Measurements from ENCODE around the gene FLYWCH1. TPM values are rescaled to one million over a fixed set of nuclear protein-coding genes. Genes with fewer than 3 reads are reported as not detected.

Gene FLYWCH1, protein sequence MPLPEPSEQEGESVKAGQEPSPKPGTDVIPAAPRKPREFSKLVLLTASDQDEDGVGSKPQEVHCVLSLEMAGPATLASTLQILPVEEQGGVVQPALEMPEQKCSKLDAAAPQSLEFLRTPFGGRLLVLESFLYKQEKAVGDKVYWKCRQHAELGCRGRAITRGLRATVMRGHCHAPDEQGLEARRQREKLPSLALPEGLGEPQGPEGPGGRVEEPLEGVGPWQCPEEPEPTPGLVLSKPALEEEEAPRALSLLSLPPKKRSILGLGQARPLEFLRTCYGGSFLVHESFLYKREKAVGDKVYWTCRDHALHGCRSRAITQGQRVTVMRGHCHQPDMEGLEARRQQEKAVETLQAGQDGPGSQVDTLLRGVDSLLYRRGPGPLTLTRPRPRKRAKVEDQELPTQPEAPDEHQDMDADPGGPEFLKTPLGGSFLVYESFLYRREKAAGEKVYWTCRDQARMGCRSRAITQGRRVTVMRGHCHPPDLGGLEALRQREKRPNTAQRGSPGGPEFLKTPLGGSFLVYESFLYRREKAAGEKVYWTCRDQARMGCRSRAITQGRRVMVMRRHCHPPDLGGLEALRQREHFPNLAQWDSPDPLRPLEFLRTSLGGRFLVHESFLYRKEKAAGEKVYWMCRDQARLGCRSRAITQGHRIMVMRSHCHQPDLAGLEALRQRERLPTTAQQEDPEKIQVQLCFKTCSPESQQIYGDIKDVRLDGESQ
- 36.7 TPM for polyA plus RNA-seq (2013, experiment 1 of 2; ENCODE audit: insufficient read length)
- 43.3 TPM for polyA plus RNA-seq (2013, experiment 2 of 2; ENCODE audit: insufficient read length)

DNA sequence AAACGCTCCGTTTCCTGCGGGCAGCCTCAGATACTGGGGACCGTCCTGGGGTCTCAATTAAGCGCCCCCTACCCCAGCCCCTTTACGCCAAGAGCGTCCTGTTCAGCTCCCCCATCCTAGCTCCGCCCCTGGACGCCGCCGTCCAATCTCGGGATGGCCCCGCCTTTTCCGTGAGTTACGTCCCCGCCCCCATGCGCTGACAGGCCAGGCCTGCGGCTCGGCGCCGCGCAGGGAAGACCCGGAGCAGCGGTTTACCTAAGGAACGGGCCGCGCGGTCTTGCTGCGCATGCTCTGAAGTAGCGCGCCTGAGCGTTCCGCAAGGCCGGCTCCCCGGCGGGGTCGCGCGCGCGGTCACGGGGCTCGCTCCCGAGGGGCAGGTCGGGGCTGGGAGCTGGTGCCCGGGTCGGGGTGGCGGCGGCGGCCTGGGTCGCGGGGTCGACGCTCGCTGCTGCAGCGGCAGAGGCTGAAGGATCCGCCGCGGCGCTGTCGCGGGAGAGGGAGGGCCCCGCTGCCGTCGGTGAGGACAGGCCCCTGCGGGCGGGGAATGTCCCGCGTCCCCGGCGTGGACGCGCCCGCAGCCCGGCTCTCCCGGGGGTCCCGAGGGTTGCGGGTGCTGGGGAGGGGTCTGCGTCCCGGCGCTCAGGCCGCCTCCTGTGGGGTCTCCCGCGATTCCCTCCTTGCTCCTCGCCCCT is at the start of gene FLYWCH1:
TSS of gene FLYWCH1 (plus strand) at position 294 of the 692 bp plus-strand sequence. CDS start 17,755 bp downstream, outside the sequence.
- DNase-seq, result peak; percentile 97

DNA sequence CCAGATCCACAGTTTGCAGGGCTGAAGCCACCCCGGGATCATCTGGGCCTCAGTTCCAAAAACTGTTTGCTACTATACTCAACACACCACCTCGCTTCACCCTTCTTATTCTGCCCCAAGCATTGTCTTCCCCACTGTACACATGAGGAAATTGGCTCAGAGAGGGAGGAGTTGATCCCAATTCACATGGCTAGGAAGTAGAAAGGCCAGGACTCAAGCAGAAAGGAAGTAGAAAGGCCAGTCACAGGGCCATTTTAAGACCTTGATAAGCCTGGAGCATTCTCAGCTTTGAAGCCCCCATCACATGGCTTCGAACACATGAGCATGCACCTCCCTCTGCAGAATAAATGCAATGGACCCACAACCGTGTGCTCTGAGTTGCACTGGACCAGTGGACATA is 46.1 kb upstream of the FLYWCH1 start:
- DNase-seq, result no peak

DNA sequence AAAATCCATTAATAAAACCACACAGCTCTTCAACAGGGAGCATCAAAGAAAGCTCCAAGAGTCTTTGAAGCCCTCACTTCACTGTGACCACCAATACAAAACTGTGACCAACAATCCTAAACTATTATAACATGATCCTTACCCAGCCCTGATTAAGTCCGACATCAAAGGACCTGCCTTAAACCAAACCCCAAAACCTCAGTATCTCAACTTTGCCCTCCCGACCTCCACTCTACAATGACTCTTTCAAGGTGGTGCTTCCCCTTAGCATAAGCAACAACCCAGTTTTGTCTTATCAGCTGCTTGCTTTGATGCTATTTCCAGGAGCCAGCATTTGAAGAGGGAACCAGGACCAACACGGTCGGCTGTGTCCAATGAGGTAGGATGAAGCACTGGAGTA is 45.3 kb upstream of the FLYWCH1 start:
- DNase-seq, result no peak

DNA sequence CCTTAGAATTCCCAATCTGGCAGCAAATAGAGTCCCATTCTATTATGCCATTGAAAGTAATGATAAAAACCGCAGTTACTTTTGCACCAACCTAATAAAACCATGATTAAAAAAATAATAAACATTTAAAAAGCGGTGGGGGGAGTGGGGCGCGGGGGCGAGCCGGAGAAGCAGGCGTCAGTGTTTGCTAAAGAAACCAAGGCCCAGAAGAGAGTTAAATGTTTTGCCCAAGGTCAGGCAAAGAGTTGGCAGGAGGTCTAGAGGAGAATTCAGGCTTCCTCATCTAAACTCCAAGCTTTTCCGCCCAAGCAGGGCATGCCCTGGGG is 44.1 kb upstream of the FLYWCH1 start:
- DNase-seq, result no peak

DNA sequence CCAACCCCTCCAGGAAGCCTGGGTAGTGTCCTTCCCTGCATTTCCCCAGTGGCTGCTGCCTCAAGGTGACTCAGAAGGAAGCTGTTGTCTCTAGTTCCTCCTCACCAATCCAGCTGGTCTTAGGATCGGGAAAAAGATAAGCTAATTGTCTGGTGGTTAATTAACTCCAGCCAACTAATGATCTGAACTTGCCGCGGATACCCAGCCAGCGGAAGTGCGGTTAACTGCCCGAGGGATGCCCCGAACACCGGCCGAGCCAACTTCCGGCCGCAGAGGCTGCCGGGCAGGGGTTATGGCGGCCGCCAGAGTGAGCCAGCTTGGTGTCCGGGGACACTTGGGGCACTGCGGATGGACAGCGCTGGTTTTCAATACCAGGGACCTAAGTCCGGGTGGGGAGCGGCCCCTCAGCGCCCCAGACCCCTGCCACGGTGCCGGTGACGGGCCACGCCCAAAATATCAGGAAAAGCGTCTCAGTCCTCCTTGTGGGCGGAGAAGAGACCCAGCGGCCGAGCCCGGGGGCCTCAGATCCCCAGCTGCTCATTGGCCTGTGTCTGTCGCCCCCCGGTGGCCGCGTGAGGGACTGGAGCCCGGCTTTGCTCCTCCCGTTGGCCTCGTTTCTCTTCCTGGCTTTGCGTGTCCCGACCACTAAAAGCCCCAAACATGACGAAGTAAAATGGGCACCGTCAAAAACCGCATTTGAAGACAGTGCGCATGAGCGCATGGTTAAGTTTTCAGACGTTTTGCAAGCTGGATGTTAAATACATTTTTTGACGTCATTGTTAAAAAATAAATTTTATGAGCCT is 43.5 kb upstream of the FLYWCH1 start:
- DNase-seq, result peak; percentile 92

DNA sequence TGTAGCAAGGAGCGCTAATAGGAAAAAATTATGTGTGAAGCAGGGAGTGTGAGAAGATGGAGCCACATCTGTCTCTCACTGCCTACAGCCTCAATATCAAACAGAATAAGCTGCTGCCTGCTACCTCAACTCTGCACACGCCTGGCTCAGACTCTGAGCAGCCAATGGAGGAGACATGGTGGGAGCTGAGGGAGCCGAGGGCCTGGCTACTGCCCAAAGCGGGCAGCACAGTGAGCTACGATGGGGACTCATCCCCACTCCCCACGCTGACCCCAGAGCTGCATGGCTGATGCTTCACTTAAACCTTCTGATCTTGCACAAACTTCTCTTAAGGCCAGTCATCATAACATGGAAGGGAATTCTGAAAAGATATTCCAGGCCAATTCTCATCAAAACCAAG is 39.8 kb upstream of the FLYWCH1 start:
- no peak for DNase-seq

DNA sequence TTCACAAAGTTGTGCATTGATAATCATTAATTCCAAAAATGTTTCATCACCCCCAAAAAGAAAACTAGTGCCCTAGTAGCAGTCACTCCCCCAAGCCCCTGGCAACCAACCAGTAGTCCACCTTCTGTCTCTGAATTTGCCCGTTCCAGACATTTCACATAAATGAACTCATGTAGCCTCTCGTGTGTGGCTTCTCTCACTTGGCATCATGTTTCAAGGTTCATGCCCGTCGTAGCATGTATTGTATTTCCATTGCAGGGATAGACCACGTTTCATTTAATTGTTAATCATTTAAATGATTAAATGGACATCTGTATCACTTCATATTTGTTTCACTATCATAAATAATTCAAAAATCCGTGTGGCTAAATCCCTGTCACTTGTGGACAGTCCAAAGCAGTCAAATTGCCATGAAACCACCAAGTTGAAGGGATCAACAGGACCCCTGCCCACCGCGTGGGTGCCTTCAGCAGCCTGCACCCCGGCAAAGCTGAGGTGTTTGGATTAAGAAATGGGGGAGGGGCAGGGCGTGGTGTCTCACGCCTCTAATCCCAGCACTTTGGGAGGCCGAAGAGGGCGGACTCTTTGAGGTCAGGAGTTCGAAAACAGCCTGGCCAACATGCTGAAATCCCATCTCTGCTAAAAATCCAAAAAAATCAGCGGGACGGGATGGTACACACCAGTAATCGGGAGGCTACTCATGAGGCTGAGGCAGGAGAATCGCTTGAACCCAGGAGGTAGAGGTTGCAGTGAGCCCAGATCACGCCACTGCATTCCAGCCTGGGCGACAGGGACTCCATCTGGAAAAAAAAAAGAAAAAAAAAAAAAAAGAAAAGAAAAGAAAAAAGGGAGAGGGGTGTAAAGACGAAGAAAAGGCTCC is 37.5 kb upstream of the FLYWCH1 start:
- no peak for DNase-seq

DNA sequence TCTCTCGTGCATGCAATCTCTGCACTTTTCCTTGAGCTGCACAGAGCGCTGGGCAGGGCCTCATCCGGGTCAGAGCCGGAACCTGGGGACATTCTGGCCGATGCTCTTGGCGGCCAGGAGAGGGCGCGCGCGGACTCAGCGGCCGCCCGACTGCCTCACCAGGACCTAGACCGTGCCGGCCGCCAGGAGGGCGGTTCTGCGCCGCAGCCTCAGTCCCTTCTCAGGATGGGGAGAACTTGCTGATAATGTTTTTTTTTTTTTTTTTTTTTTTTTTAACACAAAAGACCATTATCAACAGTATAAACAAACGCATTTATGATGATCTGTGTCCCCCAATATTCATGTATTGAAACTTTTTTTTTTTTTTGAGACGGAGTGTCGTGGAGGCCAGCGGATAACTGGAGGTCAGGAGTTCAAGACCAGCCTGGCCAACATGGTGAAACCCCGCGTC is 36.8 kb upstream of the FLYWCH1 start:
- DNase-seq, result peak; percentile 69

DNA sequence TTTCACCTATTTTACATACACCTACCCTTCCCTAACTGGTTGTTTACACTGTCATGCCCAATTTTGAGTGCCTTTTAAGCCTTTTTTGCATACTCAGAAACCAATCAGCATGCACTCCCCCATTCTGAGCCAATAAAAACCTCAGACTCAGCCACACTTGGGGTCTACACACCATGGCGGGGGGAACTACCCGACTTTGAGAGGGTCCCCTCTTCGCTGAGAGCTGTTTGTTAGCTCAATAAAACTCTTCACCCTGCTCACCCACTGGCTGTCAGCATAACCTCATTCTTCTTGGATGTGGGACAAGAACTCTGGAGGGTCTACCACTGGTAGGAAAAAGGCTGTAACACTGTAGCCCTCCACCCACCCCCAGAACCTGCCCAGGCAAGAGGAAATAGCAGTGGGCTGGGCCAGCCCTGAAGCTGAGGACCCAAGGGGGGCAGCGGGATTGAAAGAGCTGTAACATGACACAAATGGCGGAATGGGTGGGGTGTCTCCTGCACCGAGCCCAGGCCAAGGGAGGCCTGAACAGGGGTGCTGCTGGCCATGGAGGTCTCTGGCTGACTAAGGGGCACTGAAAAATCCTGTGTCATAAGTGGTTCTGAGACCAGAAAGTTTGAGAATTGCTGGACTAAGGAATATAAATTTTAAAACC is 31.8 kb upstream of the FLYWCH1 start:
- no peak for DNase-seq

DNA sequence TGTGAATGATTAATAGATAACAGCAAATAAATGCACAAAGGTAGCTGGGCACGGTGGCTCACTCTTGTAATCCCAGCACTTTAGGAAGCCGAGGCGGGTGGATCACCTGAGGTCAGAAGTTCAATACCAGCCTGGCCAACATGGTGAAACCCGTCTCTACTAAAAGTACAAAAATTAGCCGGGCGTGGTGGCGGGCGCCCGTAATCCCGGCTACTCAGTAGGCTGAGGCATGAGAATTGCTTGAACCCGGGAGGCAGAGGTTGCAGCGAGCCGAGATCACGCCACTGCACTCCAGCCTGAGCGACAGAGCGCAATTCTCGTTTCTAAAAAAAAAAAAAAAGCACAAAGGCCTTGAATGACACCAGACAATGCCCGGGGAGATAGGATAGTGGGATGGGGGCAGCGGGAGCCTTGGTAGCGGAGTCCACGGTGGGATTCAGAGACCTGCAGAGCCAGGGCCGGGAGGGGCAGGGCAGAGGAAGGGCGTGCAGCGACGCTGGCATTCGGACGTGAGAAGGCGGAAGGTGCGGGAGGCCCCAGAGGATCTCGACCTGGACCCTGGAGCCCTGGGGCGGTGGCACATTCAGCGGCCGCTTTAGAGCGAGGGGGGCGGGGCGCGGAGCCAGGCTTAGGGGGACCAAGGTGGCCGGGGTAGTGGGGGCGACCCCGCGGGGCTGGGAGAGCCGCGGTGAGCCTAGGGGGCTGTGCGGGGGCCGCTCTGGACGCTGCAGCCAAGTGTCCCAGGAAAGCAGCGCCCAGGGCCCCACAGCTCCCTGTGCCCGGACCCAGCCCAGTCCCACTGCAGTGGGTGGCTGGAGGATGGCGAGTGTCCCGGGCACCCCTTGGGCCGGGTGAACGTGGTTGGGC is 29.7 kb upstream of the FLYWCH1 start:
- DNase-seq, result no peak

DNA sequence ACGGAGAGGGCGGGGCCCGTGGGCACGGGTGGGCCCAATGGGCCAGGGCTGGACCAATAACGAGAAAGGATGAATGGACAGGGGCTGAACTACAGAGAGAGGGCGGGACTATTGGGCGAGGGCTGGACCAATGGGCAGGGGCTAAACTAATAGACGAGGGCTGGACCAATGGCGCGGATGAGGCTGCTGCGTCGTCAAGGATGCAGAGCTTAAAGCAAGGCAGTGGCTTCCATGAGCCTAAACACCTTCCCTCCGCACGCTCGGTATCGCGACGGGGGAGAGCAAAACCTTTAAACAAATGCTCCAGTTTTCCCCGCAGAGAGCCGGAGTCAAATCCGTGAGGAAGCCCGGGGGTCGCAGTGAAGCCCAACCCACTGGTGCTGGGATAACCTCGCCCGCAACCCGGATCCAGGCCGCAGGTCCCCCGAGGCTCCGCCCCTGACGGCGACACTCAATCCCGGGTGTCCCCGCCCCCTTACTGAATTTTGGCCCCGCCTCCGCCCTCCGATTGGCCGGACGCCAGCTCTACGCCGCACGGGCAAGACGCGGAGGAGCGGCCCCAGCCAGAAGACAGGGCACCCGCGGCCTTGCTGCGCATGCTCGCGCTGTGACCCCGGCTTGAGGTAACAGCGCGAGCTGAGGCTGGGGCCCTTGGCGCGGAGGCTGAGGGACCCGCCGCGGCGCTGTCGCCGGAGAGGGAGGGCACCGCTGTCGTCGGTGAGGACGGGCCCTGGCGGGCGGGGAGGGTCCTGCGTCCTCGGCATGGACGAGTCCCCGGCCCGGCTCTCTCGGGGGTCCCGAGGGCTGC is 28.9 kb upstream of the FLYWCH1 start, which contains the start of gene FLYWCH2:
TSS of gene FLYWCH2 (plus strand) at position 566 of the 808 bp plus-strand sequence. CDS start 13,235 bp downstream, outside the sequence.
- peak; percentile 99 for DNase-seq

DNA sequence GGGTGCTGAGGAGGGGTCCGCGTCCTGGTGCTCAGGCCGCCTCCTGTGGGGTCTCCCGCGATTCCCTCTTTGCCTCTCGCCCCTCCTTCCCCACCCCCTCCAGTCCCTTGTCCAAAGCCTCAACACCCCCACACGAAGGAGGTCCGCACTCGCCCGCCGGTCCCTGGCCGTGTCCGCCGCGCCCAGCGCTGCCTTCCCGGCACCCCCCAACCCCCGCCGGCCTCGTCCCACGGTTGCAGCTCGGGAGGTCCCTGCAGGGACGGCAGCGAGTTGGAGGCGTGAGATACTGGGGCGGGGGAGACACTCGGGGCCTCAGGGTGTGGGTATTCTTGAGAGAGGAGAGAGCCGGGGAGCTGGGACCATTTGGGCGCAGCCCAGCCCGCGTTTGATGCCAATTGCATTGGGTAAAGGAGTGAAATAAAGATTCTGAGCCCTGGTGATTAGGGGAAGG is 28.2 kb upstream of the FLYWCH1 start:
- peak; percentile 6 for DNase-seq

DNA sequence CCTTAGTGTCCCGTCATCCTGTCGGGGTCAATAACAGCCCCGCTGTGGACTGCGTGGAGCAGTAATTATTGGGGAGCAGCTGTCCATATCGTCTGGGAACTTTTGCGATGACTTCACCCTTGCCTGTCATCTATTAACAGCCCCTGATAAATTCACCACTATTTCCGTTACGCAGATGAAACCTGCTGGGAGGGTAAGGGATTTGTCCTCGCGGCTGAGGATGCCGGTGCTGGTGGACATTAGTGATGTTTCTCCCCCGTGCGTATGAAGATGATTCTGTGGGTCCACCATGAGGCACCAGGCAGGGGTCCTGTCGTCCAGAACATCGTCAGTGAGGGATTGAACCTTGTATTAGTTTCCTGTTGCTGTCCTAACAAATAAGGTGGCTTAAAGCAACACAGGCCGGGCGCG is 27.7 kb upstream of the FLYWCH1 start:
- DNase-seq, result no peak

DNA sequence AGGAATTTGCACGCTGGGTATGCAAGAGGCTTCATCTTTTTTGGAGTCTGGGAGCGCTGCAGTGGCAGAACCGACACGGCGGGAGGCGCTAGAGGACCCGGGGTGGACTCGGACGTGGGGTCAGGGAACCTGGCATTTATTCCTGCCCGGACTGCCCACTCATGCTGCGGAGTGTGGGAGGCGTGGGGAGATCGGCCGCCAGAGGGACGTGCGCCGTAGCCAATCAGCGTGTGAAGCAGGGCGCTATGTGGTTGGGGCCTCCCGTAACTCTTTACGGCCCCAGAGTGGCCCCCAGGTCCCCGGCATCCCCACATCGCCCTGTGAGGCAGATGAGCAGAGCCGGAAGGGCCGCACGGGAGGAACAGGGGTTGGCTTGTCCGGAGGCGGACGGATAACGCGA is 17.5 kb upstream of the FLYWCH1 start:
- DNase-seq, result no peak

DNA sequence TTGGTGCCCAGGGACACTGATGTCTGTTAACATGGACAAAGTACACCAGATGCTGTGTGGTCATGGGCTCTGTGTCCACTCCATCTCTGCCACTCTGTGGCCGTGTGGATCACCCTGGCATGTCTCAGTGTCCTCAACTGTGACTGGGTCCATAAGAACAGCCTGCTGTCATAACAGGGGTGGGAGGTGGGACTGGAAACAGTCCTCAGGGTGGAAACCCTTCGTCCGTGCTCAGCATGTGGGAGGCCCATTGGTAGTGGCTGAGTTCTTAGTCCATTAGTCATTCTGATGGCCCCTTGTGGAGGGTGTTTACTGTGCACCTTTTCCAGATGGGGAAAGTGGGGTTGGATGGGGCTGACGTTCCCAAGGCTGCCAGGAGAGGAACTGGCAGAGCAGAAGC is 15.9 kb upstream of the FLYWCH1 start:
- peak; percentile 55 for DNase-seq

DNA sequence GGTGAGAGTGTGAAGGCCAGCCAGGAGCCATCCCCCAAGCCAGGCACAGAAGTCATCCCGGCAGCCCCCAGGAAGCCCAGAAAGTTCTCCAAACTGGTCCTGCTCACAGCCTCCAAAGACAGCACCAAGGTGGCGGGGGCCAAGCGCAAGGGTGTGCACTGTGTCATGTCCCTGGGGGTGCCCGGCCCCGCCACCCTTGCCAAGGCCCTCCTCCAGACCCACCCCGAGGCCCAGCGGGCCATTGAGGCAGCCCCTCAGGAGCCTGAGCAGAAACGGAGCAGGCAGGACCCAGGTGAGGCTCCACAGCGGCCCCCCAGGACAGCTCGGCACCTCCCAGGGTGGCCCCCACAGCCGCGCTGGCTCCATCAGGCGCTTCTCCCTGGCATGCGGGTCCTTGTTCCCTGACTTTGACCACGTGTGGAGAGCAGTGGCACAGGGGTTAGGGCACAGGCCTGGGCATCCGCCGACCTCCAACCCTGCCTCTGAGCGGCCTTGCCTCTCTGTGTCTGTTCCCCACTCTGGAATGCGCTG is 15.2 kb upstream of the FLYWCH1 start:
- no peak for DNase-seq

DNA sequence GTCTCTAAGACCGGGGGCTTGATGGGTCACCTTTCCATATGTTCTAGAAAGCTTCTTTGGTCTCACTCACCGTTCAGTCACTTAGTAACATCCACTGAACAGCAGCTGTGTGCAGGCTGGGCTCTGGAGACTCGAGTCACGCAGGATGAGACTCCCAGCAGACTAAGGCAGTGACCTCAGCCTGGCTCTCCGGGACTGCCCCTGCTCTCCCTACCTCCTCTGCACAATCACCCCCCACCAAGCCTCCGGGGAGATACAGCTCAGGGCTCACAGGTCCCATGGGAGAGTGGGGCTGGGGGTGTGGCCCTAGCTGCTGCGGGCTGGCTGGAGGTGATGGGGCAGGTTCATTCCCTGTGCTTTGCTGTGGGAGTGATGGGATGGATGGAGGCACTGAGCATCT is 14.6 kb upstream of the FLYWCH1 start:
- DNase-seq, result no peak

DNA sequence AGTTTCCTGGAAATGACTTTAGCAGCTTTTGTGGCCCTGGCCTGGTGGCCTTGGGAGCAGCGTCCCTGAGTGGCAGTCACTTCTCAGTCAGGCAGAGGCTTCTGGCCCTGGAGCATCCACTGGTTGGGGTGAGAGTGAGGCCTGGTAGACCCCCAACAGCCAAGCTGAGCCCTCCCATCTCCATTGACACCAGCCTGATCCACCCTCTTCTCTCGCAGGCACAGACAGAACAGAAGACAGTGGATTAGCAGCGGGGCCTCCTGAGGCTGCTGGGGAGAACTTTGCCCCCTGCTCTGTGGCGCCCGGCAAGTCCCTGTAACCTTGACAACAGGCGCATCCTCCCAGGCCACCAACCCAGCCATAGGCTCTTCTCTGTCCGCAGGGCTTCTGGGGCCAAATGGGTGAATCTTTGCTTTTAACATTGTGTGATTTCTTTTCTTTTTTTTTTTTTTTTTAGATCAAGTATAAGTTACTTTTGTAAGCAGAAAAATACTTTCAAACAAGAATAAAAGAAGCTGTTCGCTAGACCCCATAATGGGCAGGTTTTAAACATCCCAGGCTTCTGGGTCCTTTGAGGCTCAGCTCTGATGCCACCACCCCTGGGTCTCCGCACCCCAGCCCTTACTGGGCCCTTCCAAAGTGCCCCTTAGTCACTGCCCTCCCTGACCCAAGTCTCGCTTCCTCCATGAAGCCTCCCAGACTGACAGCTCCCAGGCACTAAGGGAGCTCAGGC is 12.7 kb upstream of the FLYWCH1 start:
- no peak for DNase-seq

Measured in fibroblast of skin of abdomen (primary cell).